Measurements from ENCODE around the gene LRRC17. TPM values are rescaled to one million over a fixed set of nuclear protein-coding genes. Genes with fewer than 3 reads are reported as not detected.

LRRC17 gene
- total and polyA plus RNA-seq, 9 of the 15 experiments (the other 6 are each of a cell fraction or from before 2014, with no cell fraction given) = 0.03 to 0.18 (median 0.12) TPM; not detected in 5

DNA sequence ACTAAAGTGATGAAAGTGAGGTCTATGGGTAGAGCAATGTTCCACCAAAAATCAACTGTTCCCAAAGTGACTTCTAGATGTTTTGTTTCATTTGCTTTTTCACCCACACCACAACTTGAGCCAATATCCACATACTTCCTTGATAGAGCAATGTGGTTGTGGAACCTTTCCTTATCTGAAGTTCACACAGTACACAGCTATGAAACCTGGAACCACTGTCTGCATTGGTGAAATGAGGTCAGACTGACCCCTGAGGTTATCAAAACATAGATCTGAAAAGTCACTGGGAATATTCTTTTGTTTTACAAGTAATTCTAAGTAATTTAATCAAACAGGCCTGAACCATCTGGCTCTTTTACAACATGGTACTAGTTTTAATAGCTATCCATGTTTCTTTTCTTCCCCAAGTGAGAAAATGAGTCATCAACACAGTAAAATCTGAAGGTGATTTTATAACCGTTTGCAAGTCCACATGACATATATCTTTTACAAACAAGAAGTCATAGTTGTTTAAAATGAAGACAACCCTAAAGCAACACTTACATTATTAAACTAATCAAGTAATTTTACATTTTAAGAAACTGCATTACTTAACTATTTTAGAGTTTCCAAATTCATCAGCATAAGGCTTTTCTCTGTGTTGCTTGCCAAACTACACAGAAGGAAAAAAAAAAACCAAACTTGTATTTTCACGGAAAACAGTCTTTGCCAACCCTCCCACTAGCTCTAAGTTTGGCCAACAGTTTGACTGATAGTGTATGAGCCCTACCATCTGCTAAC is 80.3 kb downstream of the LRRC17 start (continued):
- TF ChIP-seq, protein P1, sequence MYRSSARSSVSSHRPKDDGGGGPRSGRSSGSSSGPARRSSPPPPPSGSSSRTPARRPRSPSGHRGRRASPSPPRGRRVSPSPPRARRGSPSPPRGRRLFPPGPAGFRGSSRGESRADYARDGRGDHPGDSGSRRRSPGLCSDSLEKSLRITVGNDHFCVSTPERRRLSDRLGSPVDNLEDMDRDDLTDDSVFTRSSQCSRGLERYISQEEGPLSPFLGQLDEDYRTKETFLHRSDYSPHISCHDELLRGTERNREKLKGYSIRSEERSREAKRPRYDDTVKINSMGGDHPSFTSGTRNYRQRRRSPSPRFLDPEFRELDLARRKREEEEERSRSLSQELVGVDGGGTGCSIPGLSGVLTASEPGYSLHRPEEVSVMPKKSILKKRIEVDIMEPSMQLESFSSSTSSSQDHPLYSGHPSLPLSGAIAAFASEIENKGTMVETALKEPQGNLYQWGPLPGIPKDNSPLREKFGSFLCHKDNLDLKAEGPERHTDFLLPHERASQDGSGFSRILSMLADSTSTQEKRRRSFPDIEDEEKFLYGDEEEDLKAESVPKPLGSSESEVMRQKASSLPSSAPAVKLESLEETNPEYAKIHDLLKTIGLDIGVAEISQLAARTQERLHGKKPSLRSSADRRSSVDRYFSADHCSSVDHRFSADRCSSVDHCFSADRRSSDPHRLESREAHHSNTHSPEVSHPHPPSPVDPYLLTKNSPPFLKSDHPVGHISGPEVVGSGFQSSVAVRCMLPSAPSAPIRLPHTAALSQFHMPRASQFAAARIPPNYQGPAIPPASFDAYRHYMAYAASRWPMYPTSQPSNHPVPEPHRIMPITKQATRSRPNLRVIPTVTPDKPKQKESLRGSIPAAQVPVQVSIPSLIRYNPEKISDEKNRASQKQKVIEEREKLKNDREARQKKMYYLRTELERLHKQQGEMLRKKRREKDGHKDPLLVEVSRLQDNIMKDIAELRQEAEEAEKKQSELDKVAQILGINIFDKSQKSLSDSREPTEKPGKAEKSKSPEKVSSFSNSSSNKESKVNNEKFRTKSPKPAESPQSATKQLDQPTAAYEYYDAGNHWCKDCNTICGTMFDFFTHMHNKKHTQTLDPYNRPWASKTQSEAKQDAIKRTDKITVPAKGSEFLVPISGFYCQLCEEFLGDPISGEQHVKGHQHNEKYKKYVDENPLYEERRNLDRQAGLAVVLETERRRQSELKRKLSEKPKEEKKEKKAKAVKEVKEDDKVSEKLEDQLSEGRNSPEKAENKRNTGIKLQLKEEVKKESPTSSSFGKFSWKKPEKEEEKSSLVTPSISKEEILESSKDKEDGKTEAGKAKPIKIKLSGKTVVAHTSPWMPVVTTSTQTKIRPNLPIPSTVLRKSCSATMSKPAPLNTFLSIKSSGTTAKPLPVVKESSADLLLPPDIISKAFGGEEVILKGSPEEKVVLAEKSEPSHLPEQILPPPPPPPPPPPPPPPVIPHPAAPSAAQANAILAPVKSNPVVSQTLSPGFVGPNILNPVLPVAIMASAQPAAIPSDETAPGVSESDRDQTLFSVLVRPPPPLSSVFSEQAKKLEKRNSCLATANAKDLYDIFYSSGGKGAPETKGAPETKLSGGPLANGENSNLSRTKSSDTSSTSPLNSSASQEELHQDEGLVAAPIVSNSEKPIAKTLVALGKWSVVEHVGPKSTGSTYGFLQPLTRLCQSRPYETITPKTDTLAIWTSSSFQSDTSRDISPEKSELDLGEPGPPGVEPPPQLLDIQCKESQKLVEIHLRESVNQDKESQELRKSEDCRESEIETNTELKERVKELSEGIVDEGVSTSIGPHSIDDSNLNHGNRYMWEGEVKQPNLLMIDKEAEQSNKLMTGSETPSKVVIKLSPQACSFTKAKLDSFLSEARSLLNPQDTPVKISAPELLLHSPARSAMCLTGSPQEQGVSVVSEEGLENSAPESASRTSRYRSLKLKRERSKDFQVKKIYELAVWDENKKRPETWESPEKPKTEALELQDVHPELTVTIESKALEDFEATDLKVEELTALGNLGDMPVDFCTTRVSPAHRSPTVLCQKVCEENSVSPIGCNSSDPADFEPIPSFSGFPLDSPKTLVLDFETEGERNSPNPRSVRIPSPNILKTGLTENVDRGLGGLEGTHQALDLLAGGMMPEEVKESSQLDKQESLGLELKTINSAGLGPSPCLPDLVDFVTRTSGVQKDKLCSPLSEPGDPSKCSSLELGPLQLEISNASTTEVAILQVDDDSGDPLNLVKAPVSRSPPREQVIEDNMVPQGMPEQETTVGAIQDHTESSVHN (IDR thresholded peaks at IDR 0.05; ENCODE audit: borderline replicate concordance in 1 of 2, low read depth in 1 of 2) = peak in 1 of 2 experiments; percentile 60; a peak in 1 of 4 replicates
- TF ChIP-seq BCOR (IDR thresholded peaks at IDR 0.05) (peak; percentile 69), ZNF57 (CRISPR knock-in tag; IDR thresholded peaks at IDR 0.05) (no peak), ZNF668 (CRISPR knock-in tag; IDR thresholded peaks at IDR 0.05) (no peak), STAT5A (IDR thresholded peaks at IDR 0.05; ENCODE audit: borderline replicate concordance, low read length) (peak; percentile 90), MYNN (IDR thresholded peaks at IDR 0.05) (peak; percentile 46; the same call in 1 of the 2 replicates), MYNN (CRISPR knock-in tag; IDR thresholded peaks at IDR 0.05) (no peak), PCBP1 (IDR thresholded peaks at IDR 0.05; ENCODE audit: low read depth, low read length, poor library complexity, severe bottlenecking) (no peak), PHF20 (IDR thresholded peaks at IDR 0.05; ENCODE audit: partially characterized antibody) (no peak), ZNF140 (CRISPR knock-in tag; IDR thresholded peaks at IDR 0.05) (no peak), MECOM (CRISPR knock-in tag; IDR thresholded peaks at IDR 0.05) (0 out of 2 replicates have a peak, but pooled peaks have one; percentile 5), ZNF785 (CRISPR knock-in tag; IDR thresholded peaks at IDR 0.05) (no peak), CBFA2T2 (conservative IDR thresholded peaks at IDR 0.05) (peak; percentile 90), SMARCC2 (IDR thresholded peaks at IDR 0.05; ENCODE audit: low read depth) (peak; percentile 97), PURB (CRISPR knock-in tag; IDR thresholded peaks at IDR 0.05; ENCODE audit: low read depth) (no peak), HIVEP1 (CRISPR knock-in tag; IDR thresholded peaks at IDR 0.05) (no peak), TGIF2 (CRISPR knock-in tag; IDR thresholded peaks at IDR 0.05) (no peak), SMARCA5 (IDR thresholded peaks at IDR 0.05) (no peak)
- TF ChIP-seq, protein P2, sequence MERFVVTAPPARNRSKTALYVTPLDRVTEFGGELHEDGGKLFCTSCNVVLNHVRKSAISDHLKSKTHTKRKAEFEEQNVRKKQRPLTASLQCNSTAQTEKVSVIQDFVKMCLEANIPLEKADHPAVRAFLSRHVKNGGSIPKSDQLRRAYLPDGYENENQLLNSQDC (CRISPR knock-in tag; IDR thresholded peaks at IDR 0.05) = no peak
- TF ChIP-seq, protein P3, sequence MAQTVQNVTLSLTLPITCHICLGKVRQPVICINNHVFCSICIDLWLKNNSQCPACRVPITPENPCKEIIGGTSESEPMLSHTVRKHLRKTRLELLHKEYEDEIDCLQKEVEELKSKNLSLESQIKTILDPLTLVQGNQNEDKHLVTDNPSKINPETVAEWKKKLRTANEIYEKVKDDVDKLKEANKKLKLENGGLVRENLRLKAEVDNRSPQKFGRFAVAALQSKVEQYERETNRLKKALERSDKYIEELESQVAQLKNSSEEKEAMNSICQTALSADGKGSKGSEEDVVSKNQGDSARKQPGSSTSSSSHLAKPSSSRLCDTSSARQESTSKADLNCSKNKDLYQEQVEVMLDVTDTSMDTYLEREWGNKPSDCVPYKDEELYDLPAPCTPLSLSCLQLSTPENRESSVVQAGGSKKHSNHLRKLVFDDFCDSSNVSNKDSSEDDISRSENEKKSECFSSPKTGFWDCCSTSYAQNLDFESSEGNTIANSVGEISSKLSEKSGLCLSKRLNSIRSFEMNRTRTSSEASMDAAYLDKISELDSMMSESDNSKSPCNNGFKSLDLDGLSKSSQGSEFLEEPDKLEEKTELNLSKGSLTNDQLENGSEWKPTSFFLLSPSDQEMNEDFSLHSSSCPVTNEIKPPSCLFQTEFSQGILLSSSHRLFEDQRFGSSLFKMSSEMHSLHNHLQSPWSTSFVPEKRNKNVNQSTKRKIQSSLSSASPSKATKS (CRISPR knock-in tag; IDR thresholded peaks at IDR 0.05) = no peak
